Progenitor cell of endocrine pancreas (in vitro differentiated cells): Measurements from ENCODE around the gene TLR6. TPM values are rescaled to one million over a fixed set of nuclear protein-coding genes. Genes with fewer than 3 reads are reported as not detected.

Experiments
- DNase-seq: peaks from one replicate; pipeline ENCODE4 v3.0.0; 2021; ENCODE audit warnings: low spot score; ENCODE audit not compliant: unreplicated experiment
- H3K27ac Mint-ChIP-seq: 2 replicates; pipeline ENCODE4 v1.8.0; 2021; ENCODE audit warnings: mild to moderate bottlenecking, moderate library complexity, mixed read lengths
- H3K27me3 Mint-ChIP-seq: 2 replicates; pipeline ENCODE4 v1.8.0; 2021; ENCODE audit warnings: mixed read lengths
- H3K36me3 Mint-ChIP-seq: 2 replicates; pipeline ENCODE4 v1.8.0; 2022; ENCODE audit warnings: mixed read lengths; ENCODE audit not compliant: insufficient read depth
- H3K4me1 Mint-ChIP-seq: 2 replicates; pipeline ENCODE4 v1.8.0; 2021; ENCODE audit warnings: low read depth, mixed read lengths
- H3K4me3 Mint-ChIP-seq: 2 replicates; pipeline ENCODE4 v1.8.0; 2021; ENCODE audit warnings: low read depth, mild to moderate bottlenecking, moderate library complexity, mixed read lengths
- H3K9me3 Mint-ChIP-seq: 2 replicates; pipeline ENCODE4 v1.8.0; 2021; ENCODE audit warnings: low read depth, mixed read lengths
- CTCF ChIP-seq: fragments of 200-600 bp; sonication (generic); IDR thresholded peaks from one replicate; pipeline ENCODE4 v1.5.0; 2021; ENCODE audit warnings: antibody characterized with exemption, mild to moderate bottlenecking; ENCODE audit not compliant: unreplicated experiment
- total RNA-seq: library from RNA; stranded (reverse); gene quantifications from 2 replicates; pipeline ENCODE4 v1.2.1, GENCODE V29; 2021

The TLR6 gene
- total RNA-seq, 1 donor from 2014 or later, result 1.1 TPM

- H3K27ac Mint-ChIP-seq, result no peak overlapping the region
- no peak overlapping the region for H3K4me3 Mint-ChIP-seq
- no peak for TF ChIP-seq CTCF
- peaks cover 2% of the 10 kb centered on the region for H3K36me3 Mint-ChIP-seq
- H3K4me1 Mint-ChIP-seq, result peaks cover 3% of the 10 kb centered on the region
- DNase-seq, result no peak
- no peaks in the 10 kb centered on the region for H3K27me3 Mint-ChIP-seq
- H3K9me3 Mint-ChIP-seq, result peaks cover 23% of the 10 kb centered on the region
These were observed 24.4 kb downstream of the TLR6 start for GRCh38 chr4:38832206-38832605.

DNA sequence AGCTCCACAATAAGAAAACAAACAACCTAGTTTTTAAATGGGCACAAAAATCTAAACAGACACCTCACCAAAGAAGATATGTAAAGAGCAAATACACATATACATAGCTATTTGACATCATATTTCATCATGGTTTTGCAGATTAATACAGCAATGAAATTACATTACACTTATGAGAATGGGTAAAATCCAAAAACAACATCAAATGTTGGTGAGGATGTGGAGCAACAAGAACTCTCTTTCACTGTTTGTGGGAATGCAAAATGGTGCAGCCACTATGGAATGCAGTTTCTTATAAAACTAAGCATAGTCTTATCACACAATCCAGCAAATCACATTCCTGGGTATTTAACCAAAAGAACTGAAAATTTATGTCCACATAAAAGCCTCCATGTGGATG, 25.0 kb downstream of the TLR6 start:
- TF ChIP-seq CTCF, result no peak
- Mint-ChIP-seq H3K9me3 (peaks cover 21% of the 10 kb centered on the region), H3K4me1 (peaks cover 3% of the 10 kb centered on the region), H3K4me3 (no peak overlapping the region), H3K27me3 (no peaks in the 10 kb centered on the region), H3K36me3 (peaks cover 2% of the 10 kb centered on the region), H3K27ac (no peak overlapping the region)
- DNase-seq, result no peak

GRCh38 chr4:38829237-38829636, 27.4 kb downstream of the TLR6 start:
- Mint-ChIP-seq H3K9me3 (peaks cover 6% of the 10 kb centered on the region), H3K27ac (no peak overlapping the region), H3K36me3 (no peaks in the 10 kb centered on the region), H3K27me3 (no peaks in the 10 kb centered on the region), H3K4me1 (peaks cover 3% of the 10 kb centered on the region), H3K4me3 (no peak overlapping the region)
- no peak for TF ChIP-seq CTCF
- DNase-seq, result no peak

- no peak overlapping the region for H3K4me3 Mint-ChIP-seq
- peaks cover 5% of the 10 kb centered on the region for H3K36me3 Mint-ChIP-seq
- peaks cover 9% of the 10 kb centered on the region for H3K27me3 Mint-ChIP-seq
These were observed 32.9 kb downstream of the TLR6 start for GRCh38 chr4:38823766-38824165.

DNA sequence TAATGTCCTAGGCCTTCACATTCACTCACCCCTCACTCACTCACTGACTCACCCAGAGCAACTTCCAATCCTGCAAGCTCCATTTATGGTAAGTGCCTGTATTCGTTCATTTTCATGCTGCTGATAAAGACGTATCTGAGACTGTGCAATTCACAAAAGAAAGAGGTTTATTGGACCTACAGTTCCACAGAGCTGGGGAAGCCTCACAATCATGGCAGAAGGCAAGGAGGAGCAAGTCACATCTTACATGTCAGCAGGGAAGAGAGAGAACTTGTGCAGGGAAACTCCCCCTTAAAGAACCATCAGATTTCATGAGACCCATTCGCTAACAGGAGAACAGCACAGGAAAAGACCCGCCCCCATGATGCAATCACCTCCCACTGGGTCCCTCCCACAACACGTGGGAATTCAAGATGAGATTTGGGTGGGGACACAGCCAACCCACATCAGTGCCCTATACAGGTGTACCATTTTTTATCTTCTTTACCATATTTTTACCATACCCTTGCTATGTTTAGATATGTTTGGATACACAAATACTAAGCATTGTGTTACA, 33.8 kb downstream of the TLR6 start:
- peaks cover 9% of the 10 kb centered on the region for H3K27me3 Mint-ChIP-seq
- no peak overlapping the region for H3K4me3 Mint-ChIP-seq
- H3K36me3 Mint-ChIP-seq, result peaks cover 5% of the 10 kb centered on the region
- H3K9me3 Mint-ChIP-seq, result peaks cover 13% of the 10 kb centered on the region
- no peaks in the 10 kb centered on the region for H3K4me1 Mint-ChIP-seq
- no peak for TF ChIP-seq CTCF
- no peak for DNase-seq
- H3K27ac Mint-ChIP-seq, result no peak overlapping the region

More at GRCh38 chr4:38823766-38824165, 32.9 kb downstream of the TLR6 start:
- TF ChIP-seq CTCF, result no peak
- no peaks in the 10 kb centered on the region for H3K4me1 Mint-ChIP-seq
- no peak overlapping the region for H3K27ac Mint-ChIP-seq
- no peak for DNase-seq
- peaks cover 13% of the 10 kb centered on the region for H3K9me3 Mint-ChIP-seq
